GM12878 (cell line): ENCODE measurements around the gene RPRD1A.

ENCODE experiments used
- BHLHE40 ChIP-seq, 2 experiments: fragments of 450-650 bp in 1 of 2; IDR thresholded peaks; 2 replicates each; pipeline ENCODE4 v1.6.1; 2011 to 2017; ENCODE audit warnings: low read depth in 2 of 2, borderline replicate concordance in 1 of 2, improper control_type of control experiment in 1 of 2, low read length in 1 of 2, mild to moderate bottlenecking in 1 of 2
- FOXM1 ChIP-seq: IDR thresholded peaks from 2 replicates; pipeline ENCODE4 v1.6.1; 2012; ENCODE audit warnings: low read depth, mild to moderate bottlenecking, inconsistent platforms, low read length, moderate library complexity
- MEF2A ChIP-seq: IDR thresholded peaks from 2 replicates; pipeline ENCODE4 v1.6.1; 2011; ENCODE audit warnings: low read depth, mild to moderate bottlenecking, low read length, moderate library complexity; ENCODE audit not compliant: insufficient read depth
- MTA3 ChIP-seq: IDR thresholded peaks from 2 replicates; pipeline ENCODE4 v1.6.1; 2012; ENCODE audit warnings: low read length, inconsistent platforms, borderline replicate concordance
- MYC ChIP-seq: IDR thresholded peaks from 2 replicates; pipeline ENCODE4 v1.6.1; 2011; ENCODE audit warnings: mild to moderate bottlenecking, low read length, moderate library complexity, inconsistent platforms; ENCODE audit not compliant: insufficient read depth, insufficient replicate concordance, insufficient read length, severe bottlenecking
- POLR2AphosphoS5 ChIP-seq: IDR thresholded peaks from 2 replicates; pipeline ENCODE4 v1.6.1; 2011; ENCODE audit warnings: mild to moderate bottlenecking, low read length, inconsistent platforms
- SMC3 ChIP-seq: IDR thresholded peaks from 2 replicates; pipeline ENCODE4 v1.6.1; 2011; ENCODE audit warnings: low read length, improper control_type of control experiment, borderline replicate concordance
- SP1 ChIP-seq: IDR thresholded peaks from one replicate; pipeline ENCODE4 v1.6.1; 2011; ENCODE audit warnings: low read depth, low read length
- YY1 ChIP-seq: IDR thresholded peaks from 2 replicates; pipeline ENCODE4 v1.6.1; 2011; ENCODE audit warnings: low read depth, mild to moderate bottlenecking, low read length
- TF ChIP-seq, protein P1 (sequence below): IDR thresholded peaks from 2 replicates; pipeline ENCODE4 v1.6.1; 2011; ENCODE audit warnings: low read depth, low read length, improper control_type of control experiment, borderline replicate concordance
- TF ChIP-seq, protein P2 (sequence below): fragments of 450-650 bp; IDR thresholded peaks from 2 replicates; pipeline ENCODE4 v1.6.1; 2016; ENCODE audit warnings: mild to moderate bottlenecking
- TF ChIP-seq, protein P3 (sequence below), 3 experiments: IDR thresholded peaks in 2 of 3; conservative IDR thresholded peaks in 1 of 3; 2 replicates each; pipeline ENCODE4 v1.5.1; 2011; ENCODE audit warnings: low read depth in 3 of 3, low read length in 3 of 3, mild to moderate bottlenecking in 3 of 3, control low read depth in 2 of 3, moderate library complexity in 2 of 3, inconsistent platforms in 1 of 3, mixed read lengths in 1 of 3; ENCODE audit not compliant: control insufficient read depth in 2 of 3, insufficient read depth in 1 of 3; ENCODE audit errors: extremely low read depth in 1 of 3
- TF ChIP-seq, protein P4 (sequence below): IDR thresholded peaks from 2 replicates; pipeline ENCODE4 v1.6.1; 2012; ENCODE audit warnings: low read depth, low read length, improper control_type of control experiment

DNA sequence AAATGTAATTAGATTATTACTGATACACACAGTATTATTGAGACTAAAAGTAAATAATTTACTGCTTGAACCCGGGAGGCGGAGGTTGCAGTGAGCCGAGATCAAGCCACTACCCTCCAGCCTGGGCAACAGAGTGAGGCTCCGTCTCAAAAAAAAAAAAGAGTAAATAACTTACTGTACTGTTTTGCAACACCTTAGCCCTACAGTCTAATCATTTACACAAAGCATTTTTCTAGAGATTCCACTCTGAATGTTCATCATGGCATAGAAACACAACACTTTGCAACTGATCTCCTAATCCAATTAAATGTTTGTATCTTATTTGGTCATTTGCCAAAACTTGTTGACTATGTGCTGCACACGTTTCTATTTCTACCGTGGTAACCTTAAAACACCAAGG is 118.3 kb downstream of the RPRD1A start:
- TF ChIP-seq, protein P1, sequence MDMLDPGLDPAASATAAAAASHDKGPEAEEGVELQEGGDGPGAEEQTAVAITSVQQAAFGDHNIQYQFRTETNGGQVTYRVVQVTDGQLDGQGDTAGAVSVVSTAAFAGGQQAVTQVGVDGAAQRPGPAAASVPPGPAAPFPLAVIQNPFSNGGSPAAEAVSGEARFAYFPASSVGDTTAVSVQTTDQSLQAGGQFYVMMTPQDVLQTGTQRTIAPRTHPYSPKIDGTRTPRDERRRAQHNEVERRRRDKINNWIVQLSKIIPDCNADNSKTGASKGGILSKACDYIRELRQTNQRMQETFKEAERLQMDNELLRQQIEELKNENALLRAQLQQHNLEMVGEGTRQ: no peak
- TF ChIP-seq SMC3 (no peak), BHLHE40 (IDR thresholded peaks at IDR 0.05; ENCODE audit: borderline replicate concordance in 1 of 2, low read depth in 2 of 2, low read length in 1 of 2) (no peak), MYC (no peak), SP1 (no peak), MTA3 (no peak), POLR2AphosphoS5 (no peak), YY1 (no peak), MEF2A (no peak), FOXM1 (no peak)
- TF ChIP-seq, protein P2, sequence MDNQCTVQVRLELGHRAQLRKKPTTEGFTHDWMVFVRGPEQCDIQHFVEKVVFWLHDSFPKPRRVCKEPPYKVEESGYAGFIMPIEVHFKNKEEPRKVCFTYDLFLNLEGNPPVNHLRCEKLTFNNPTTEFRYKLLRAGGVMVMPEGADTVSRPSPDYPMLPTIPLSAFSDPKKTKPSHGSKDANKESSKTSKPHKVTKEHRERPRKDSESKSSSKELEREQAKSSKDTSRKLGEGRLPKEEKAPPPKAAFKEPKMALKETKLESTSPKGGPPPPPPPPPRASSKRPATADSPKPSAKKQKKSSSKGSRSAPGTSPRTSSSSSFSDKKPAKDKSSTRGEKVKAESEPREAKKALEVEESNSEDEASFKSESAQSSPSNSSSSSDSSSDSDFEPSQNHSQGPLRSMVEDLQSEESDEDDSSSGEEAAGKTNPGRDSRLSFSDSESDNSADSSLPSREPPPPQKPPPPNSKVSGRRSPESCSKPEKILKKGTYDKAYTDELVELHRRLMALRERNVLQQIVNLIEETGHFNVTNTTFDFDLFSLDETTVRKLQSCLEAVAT: no peak
- TF ChIP-seq, protein P3, sequence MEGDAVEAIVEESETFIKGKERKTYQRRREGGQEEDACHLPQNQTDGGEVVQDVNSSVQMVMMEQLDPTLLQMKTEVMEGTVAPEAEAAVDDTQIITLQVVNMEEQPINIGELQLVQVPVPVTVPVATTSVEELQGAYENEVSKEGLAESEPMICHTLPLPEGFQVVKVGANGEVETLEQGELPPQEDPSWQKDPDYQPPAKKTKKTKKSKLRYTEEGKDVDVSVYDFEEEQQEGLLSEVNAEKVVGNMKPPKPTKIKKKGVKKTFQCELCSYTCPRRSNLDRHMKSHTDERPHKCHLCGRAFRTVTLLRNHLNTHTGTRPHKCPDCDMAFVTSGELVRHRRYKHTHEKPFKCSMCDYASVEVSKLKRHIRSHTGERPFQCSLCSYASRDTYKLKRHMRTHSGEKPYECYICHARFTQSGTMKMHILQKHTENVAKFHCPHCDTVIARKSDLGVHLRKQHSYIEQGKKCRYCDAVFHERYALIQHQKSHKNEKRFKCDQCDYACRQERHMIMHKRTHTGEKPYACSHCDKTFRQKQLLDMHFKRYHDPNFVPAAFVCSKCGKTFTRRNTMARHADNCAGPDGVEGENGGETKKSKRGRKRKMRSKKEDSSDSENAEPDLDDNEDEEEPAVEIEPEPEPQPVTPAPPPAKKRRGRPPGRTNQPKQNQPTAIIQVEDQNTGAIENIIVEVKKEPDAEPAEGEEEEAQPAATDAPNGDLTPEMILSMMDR (IDR thresholded peaks at IDR 0.05 in 2 of 3, conservative IDR thresholded peaks at IDR 0.05 in 1 of 3; ENCODE audit: control insufficient read depth in 2 of 3, extremely low read depth in 1 of 3, insufficient read depth in 1 of 3, low read depth in 3 of 3, low read length in 3 of 3): no peak
- TF ChIP-seq, protein P4, sequence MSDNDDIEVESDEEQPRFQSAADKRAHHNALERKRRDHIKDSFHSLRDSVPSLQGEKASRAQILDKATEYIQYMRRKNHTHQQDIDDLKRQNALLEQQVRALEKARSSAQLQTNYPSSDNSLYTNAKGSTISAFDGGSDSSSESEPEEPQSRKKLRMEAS: no peak
